Activated CD4-positive, CD25-positive, alpha-beta regulatory T cell treated with anti-CD3 and anti-CD28 coated beads, Interleukin-2, amount 50 U/mL, for 24 hours (primary cell): ENCODE measurements around the gene CYLC2.

Experiments
- ATAC-seq, 2 donors: fragments of 150-1000 bp; cut with Tn5 transposase; one replicate each; pipeline ENCODE4 v1.10.0; 2021; ENCODE audit warnings: mild to moderate bottlenecking in 1 of 2, moderate library complexity in 1 of 2

Gene CYLC2

GRCh38 chr9:102995033-102995432 is at the start of gene CYLC2:
TSS of gene CYLC2 (plus strand) at chr9:102995333. CDS start at chr9:102995381, 48 bp downstream.
- no peak for ATAC-seq

- no peak for ATAC-seq
Measured at GRCh38 chr9:102950346-102950745, 44.8 kb upstream of the CYLC2 start.

- no peak for ATAC-seq
Measured at GRCh38 chr9:102966999-102967398, 28.1 kb upstream of the CYLC2 start.

GRCh38 chr9:102967979-102968378 is 27.2 kb upstream of the CYLC2 start:
- ATAC-seq, result no peak

GRCh38 chr9:102972780-102973179 is 22.4 kb upstream of the CYLC2 start:
- no peak for ATAC-seq

- no peak for ATAC-seq
Measured at GRCh38 chr9:102974530-102974929, 20.6 kb upstream of the CYLC2 start.

GRCh38 chr9:102975251-102975650 is 19.9 kb upstream of the CYLC2 start:
- no peak for ATAC-seq

GRCh38 chr9:102985162-102985895 is 9.8 kb upstream of the CYLC2 start:
- ATAC-seq, result no peak

GRCh38 chr9:102986425-102986824 is 8.7 kb upstream of the CYLC2 start:
- ATAC-seq, result no peak

- ATAC-seq, result no peak
Measured at GRCh38 chr9:103003689-103004088, 8.6 kb downstream of the CYLC2 start.

- ATAC-seq, result no peak
Measured at GRCh38 chr9:103014242-103014641, 19.1 kb downstream of the CYLC2 start.

GRCh38 chr9:103025796-103026195 is 30.7 kb downstream of the CYLC2 start:
- no peak for ATAC-seq

GRCh38 chr9:103037508-103038477 is 42.7 kb downstream of the CYLC2 start:
- ATAC-seq, result no peak

- no peak for ATAC-seq
Measured at GRCh38 chr9:103041961-103042360, 46.8 kb downstream of the CYLC2 start.
